Measurements from ENCODE around the gene ATP11C. TPM values are rescaled to one million over a fixed set of nuclear protein-coding genes. Genes with fewer than 3 reads are reported as not detected.

ATP11C gene
- total RNA-seq (10 to 100 TPM; 17.2 to 32.0 (median 23.9) TPM), polyA plus RNA-seq (1 to 10 TPM; 4.2 to 8.9 (median 4.9) TPM)

DNA sequence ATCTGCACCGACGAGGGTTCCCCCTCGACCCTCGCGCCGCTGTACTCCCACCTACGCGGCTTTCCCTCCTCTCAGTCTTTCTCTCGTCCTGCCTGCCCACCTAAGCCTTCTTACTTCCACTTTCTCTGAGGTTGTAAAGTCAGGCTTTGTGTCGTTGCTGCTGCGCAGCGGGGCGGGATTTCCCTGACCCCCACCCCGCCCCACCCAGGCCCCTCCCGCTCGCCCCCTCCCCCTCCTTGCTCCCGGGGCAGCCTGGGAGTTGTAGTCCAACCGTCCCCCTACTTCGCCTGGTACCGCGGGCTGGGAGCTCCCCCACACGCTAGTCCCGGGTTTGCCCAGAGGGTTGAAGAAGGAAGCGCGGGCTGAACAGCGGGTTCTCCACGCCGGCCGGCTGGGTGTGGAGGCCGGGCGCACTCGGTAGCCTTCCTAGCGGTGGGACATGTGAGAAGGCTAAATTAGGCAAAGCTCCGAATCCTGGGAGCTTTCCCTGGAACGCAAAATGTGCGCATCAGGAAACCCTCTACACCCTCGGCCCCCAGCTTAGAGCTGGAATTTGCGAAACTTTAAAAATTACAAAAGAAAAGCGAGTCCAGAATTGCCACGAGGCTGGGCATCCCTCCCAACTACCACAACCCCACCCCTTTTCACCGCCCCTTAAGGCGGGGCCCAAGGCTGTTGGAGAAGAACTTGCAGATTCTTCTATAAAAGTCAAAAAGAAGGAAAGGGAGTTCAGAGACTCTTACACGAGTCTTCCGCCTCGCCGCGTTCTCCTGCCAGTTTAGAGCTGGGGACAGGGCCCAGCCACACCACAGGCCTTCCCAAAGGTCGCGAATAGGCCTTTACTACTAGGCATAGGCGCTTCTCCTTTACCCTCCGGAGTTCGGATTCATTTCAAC lies at the start of gene ATP11C:
ATP11C (minus strand) TSS at position 153 of the 896 bp plus-strand sequence. CDS start 1,011 bp downstream, outside the sequence.
- Histone ChIP-seq H3K27me3 (no peaks in the 10 kb centered on the region), H3K36me3 (no peaks in the 10 kb centered on the region), H3K4me1 (peaks cover 0 to 11% (median 3%) of the 10 kb centered on the region in 4 donors), H3K9me3 (no peaks in the 10 kb centered on the region), H3K27ac (peak within 1 kb of the TSS; percentile 95 to 99 (median 98)), H3K4me3 (peak within 1 kb of the TSS; percentile 67 to 86 (median 74))
- TF ChIP-seq, protein P1, sequence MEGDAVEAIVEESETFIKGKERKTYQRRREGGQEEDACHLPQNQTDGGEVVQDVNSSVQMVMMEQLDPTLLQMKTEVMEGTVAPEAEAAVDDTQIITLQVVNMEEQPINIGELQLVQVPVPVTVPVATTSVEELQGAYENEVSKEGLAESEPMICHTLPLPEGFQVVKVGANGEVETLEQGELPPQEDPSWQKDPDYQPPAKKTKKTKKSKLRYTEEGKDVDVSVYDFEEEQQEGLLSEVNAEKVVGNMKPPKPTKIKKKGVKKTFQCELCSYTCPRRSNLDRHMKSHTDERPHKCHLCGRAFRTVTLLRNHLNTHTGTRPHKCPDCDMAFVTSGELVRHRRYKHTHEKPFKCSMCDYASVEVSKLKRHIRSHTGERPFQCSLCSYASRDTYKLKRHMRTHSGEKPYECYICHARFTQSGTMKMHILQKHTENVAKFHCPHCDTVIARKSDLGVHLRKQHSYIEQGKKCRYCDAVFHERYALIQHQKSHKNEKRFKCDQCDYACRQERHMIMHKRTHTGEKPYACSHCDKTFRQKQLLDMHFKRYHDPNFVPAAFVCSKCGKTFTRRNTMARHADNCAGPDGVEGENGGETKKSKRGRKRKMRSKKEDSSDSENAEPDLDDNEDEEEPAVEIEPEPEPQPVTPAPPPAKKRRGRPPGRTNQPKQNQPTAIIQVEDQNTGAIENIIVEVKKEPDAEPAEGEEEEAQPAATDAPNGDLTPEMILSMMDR (IDR thresholded peaks at IDR 0.05), result no peak
- TF ChIP-seq EP300 (IDR thresholded peaks at IDR 0.05) (no peak), POLR2A (IDR thresholded peaks at IDR 0.05) (peak; percentile 52), POLR2AphosphoS5 (IDR thresholded peaks at IDR 0.05) (peak; percentile 89 to 96 (median 94))
- intact Hi-C loops (cut with DNase I), result loop anchor here (5.0 kb wide), 1 partner anchor 101 kb away; no protein-coding TSS in a partner anchor
- peak; percentile 94 for DNase-seq
- WGBS, 2 donors, result 1% methylated on average over 51 to 52 of the region's 52 CpGs

DNA sequence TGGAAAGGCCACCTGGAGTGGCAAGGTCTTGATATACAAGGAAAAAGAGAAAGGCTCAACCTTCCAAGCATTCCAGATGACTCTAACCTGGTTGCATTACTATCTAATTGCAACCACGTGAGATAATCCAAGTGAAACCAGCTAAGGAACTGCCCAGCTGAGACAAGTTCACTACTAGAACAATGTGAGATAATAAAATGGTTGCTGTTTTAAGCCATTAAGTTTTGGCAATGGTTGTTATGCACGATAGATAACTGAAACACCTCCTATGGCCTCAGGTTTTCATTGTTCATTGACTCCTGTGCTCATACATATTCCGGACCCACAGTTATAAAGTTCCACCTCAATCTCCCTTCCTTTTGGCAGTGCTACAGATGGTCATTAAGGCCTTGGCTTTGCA lies 41.6 kb upstream of the ATP11C start:
- Histone ChIP-seq H3K9me3 (no peaks in the 10 kb centered on the region), H3K36me3 (no peaks in the 10 kb centered on the region), H3K27me3 (no peaks in the 10 kb centered on the region), H3K4me1 (no peaks in the 10 kb centered on the region), H3K27ac (no peak overlapping the region), H3K4me3 (no peak overlapping the region)
- intact Hi-C loops (cut with DNase I), result no loop called here
- no peak for TF ChIP-seq EP300 (IDR thresholded peaks at IDR 0.05)
- TF ChIP-seq, protein P1 (IDR thresholded peaks at IDR 0.05), result no peak
- TF ChIP-seq POLR2AphosphoS5 (IDR thresholded peaks at IDR 0.05), result no peak
- TF ChIP-seq POLR2A (IDR thresholded peaks at IDR 0.05), result no peak
- WGBS, 2 donors, result 35 to 82% methylated on average over 3 of the region's 3 CpGs
- no peak for DNase-seq

DNA sequence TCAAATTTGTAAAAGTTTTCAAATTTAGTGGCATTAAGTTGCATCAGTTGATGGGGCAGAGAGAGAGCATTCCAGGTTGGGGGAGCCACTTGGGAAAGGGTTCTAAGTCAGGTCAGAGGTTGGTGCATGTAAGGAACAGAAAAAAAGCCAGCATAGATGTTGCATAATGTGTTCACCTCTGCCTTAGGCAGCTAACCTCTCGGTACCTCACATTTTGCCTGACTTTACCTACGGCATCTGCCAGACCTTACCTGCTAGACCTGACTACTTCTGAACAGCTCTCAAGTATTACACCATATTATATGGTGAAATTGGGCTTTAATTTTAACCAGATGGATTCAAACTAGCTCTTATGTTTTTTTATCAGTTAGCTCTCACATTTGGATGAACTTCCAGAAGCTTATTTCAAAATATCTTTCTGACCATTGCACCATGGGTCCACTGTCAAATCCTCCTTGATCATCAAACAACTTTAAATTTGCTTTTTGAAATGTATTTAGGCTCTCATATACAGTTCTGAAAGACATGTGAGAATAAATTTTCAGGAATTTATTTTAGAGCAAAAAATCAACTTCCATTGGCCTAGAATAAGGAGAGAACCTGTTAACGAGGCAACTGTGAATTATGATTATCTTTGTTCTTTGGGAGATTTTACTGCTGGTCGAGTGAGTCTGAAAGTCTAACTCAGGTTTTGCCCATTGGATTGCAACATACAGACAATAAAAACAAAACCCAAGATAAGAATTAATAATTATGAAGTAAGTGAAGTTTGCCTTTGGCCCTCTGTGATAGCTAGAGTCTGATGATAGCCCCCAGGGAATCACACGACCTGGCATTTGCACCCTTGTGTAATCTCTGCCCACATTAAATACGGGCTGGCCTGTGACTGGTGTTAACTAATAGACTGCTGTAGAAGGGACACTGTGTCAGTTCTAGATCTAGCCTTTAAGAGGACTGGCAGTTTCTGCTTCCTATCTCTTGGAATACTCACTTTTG lies 40.1 kb upstream of the ATP11C start:
- Histone ChIP-seq H3K4me3 (no peak overlapping the region), H3K4me1 (no peaks in the 10 kb centered on the region), H3K27ac (no peak overlapping the region), H3K36me3 (no peaks in the 10 kb centered on the region), H3K27me3 (no peaks in the 10 kb centered on the region), H3K9me3 (no peaks in the 10 kb centered on the region)
- WGBS, 2 donors, result 66 to 81% methylated on average over 6 of the region's 6 CpGs
- intact Hi-C loops (cut with DNase I), result no loop called here
- no peak for DNase-seq
- no peak for TF ChIP-seq POLR2A (IDR thresholded peaks at IDR 0.05)
- TF ChIP-seq POLR2AphosphoS5 (IDR thresholded peaks at IDR 0.05), result no peak
- TF ChIP-seq, protein P1 (IDR thresholded peaks at IDR 0.05), result no peak
- TF ChIP-seq EP300 (IDR thresholded peaks at IDR 0.05), result no peak

DNA sequence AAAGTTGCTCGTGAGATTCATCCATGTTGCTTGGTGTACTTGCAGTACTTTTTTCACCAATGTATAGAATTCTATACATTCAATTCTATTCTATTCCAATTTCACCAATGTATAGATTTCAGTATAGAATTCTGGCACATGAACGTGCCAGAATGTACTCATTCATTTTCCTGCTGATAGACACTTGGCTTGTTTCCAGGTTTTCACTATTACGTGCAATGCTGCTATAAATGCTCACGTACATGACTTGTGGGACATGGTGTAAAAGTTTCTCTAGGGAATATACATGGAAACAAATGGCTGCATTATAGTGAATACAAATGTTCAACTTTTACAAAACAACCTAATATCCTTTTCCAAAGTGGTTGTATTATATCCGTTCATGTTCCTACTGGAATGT lies 39.3 kb upstream of the ATP11C start:
- TF ChIP-seq POLR2A (IDR thresholded peaks at IDR 0.05), result no peak
- TF ChIP-seq POLR2AphosphoS5 (IDR thresholded peaks at IDR 0.05), result no peak
- TF ChIP-seq, protein P1 (IDR thresholded peaks at IDR 0.05), result no peak
- no peak for TF ChIP-seq EP300 (IDR thresholded peaks at IDR 0.05)
- intact Hi-C loops (cut with DNase I), result no loop called here
- 42 to 73% methylated on average over 5 of the region's 5 CpGs for WGBS, 2 donors
- Histone ChIP-seq H3K9me3 (no peaks in the 10 kb centered on the region), H3K27ac (no peak overlapping the region), H3K36me3 (no peaks in the 10 kb centered on the region), H3K27me3 (no peaks in the 10 kb centered on the region), H3K4me3 (no peak overlapping the region), H3K4me1 (no peaks in the 10 kb centered on the region)
- DNase-seq, result no peak

Measured in sigmoid colon (tissue), 7 donors.